K562 (cell line): Measurements from ENCODE around the gene GUCY2D. TPM values are rescaled to one million over a fixed set of nuclear protein-coding genes. Genes with fewer than 3 reads are reported as not detected.

Source experiments
- ATAC-seq: fragments of 200-7000 bp; cut with Tn5 transposase; 3 replicates; pipeline ENCODE4 v1.9.1; 2020; ENCODE audit warnings: moderate library complexity
- BruUV-seq: library from RNA; stranded (reverse); fragments of 400-500 nt; replicated peaks from 2 replicates; lab custom pipeline; 2021; lab: Mats Ljungman, UMichigan
- CTCF ChIA-PET: fragments of 300-600 bp; formaldehyde crosslinking; extraction: SDS; loops from one replicate; lab custom pipeline; 2021; ENCODE audit warnings: low intra/inter-chr PET ratio; lab: Yijun Ruan, JAX
- POLR2A ChIA-PET: fragments of 300-600, 350-650 bp; sonication (Branson Sonifier 250); formaldehyde crosslinking; extraction: SDS; loops from one replicate; lab custom pipeline; 2021; ENCODE audit warnings: antibody characterized with exemption, inconsistent platforms; lab: Yijun Ruan, JAX
- DNase-seq, 4 experiments: peaks; one replicate each; pipeline versions ENCODE4 v3.0.0 to v3.0.0-alpha.2; 2011 to 2018; ENCODE audit warnings: low spot score in 3 of 4, mixed read lengths in 3 of 4; ENCODE audit errors: extremely low read depth in 1 of 4
- FAIRE-seq: peaks from 2 replicates; lab custom pipeline; 2011; peaks lifted over from hg19 to GRCh38; lab: Jason Lieb, UNC
- H2AFZ ChIP-seq: 2 replicates; pipeline ENCODE4 v1.6.0; 2011; ENCODE audit warnings: low read depth, low read length, control low read depth, inconsistent platforms
- H3K27ac ChIP-seq: fragments of 200-600 bp; 3 replicates; pipeline ENCODE4 v1.8.0; 2011; ENCODE audit warnings: low read depth, mild to moderate bottlenecking, control low read depth, inconsistent platforms, low read length, moderate library complexity, mixed read lengths; ENCODE audit errors: extremely low read depth
- H3K27me3 ChIP-seq, 2 experiments: fragments of 300-600 bp in 1 of 2; 2 replicates in 1 of 2; 3 replicates in 1 of 2; pipeline versions ENCODE4 v1.6.0 to v1.8.0; 2011; ENCODE audit warnings: inconsistent platforms in 2 of 2, low read length in 2 of 2, mild to moderate bottlenecking in 1 of 2, mixed read lengths in 1 of 2, moderate library complexity in 1 of 2; ENCODE audit not compliant: control insufficient read depth in 2 of 2, insufficient read depth in 2 of 2
- H3K36me3 ChIP-seq: fragments of 300-600 bp; 3 replicates; pipeline ENCODE4 v1.8.0; 2011; ENCODE audit warnings: mild to moderate bottlenecking, low read length, inconsistent platforms; ENCODE audit not compliant: control insufficient read depth, insufficient read depth
- H3K4me1 ChIP-seq, 2 experiments: fragments of 200-600 bp in 1 of 2; replicated peaks in 1 of 2; 2 replicates in 1 of 2; 3 replicates in 1 of 2; pipeline versions ENCODE4 v1.5.1 to v1.8.0; 2011; ENCODE audit warnings: inconsistent platforms in 2 of 2, low read length in 2 of 2, mild to moderate bottlenecking in 1 of 2, mixed read lengths in 1 of 2, moderate library complexity in 1 of 2; ENCODE audit not compliant: control insufficient read depth in 2 of 2, insufficient read depth in 2 of 2
- H3K4me2 ChIP-seq: 2 replicates; pipeline ENCODE4 v1.6.1; 2011; ENCODE audit warnings: low read length, control low read depth, inconsistent platforms, mixed read lengths; ENCODE audit not compliant: insufficient read depth
- H3K4me3 ChIP-seq: fragments of 200-600 bp; sonication (generic), shearing (Covaris generic); 2 replicates; pipeline ENCODE4 v1.5.1; 2016; ENCODE audit warnings: control low read depth, inconsistent platforms
- H3K79me2 ChIP-seq: fragments of 200-600 bp; 3 replicates; pipeline ENCODE4 v1.8.0; 2011; ENCODE audit warnings: low read length, inconsistent platforms; ENCODE audit not compliant: control insufficient read depth, insufficient read depth
- H3K9ac ChIP-seq, 2 experiments: 2 replicates each; pipeline versions ENCODE4 v1.6.0 to v1.6.1; 2011; ENCODE audit warnings: low read depth in 2 of 2, low read length in 2 of 2, control low read depth in 1 of 2, inconsistent platforms in 1 of 2, mild to moderate bottlenecking in 1 of 2, mixed read lengths in 1 of 2; ENCODE audit not compliant: insufficient read depth in 1 of 2
- H3K9me1 ChIP-seq: one replicate; pipeline ENCODE4 v1.6.0; 2011; ENCODE audit warnings: inconsistent platforms, mild to moderate bottlenecking, low read length, moderate library complexity; ENCODE audit not compliant: control insufficient read depth, insufficient read depth
- H3K9me3 ChIP-seq: replicated peaks from 2 replicates; pipeline ENCODE4 v1.5.1; 2011; ENCODE audit warnings: low read depth, low read length, inconsistent platforms; ENCODE audit not compliant: control insufficient read depth, insufficient read depth
- H4K20me1 ChIP-seq: replicated peaks from 2 replicates; pipeline ENCODE4 v1.6.1; 2011; ENCODE audit warnings: low read length, inconsistent platforms, mixed read lengths; ENCODE audit not compliant: control insufficient read depth, insufficient read depth
- ATF1 ChIP-seq, 2 experiments: fragments of 450-650 bp in 1 of 2; IDR thresholded peaks; 2 replicates each; pipeline ENCODE4 v1.6.1; 2016; ENCODE audit warnings: missing compliant biosample characterization in 1 of 2, missing genetic modification characterization in 1 of 2
- CREB1 ChIP-seq, 2 experiments: sonication (generic) in 1 of 2; formaldehyde crosslinking in 1 of 2; IDR thresholded peaks; 2 replicates each; pipeline versions ENCODE4 v1.6.1 to v1.8.0; 2012 to 2022; ENCODE audit warnings: inconsistent platforms in 1 of 2, mild to moderate bottlenecking in 1 of 2, missing genetic modification reagents in 1 of 2, moderate library complexity in 1 of 2
- CREM ChIP-seq: IDR thresholded peaks from 2 replicates; pipeline ENCODE4 v1.6.1; 2014; ENCODE audit warnings: antibody characterized with exemption, low read depth
- ETS2 ChIP-seq: IDR thresholded peaks from 2 replicates; pipeline ENCODE4 v1.6.1; 2016; ENCODE audit warnings: borderline replicate concordance, missing genetic modification characterization, mild to moderate bottlenecking, moderate library complexity, missing compliant biosample characterization; ENCODE audit not compliant: poor library complexity, severe bottlenecking
- MITF ChIP-seq: IDR thresholded peaks from 2 replicates; pipeline ENCODE4 v1.6.1; 2014; ENCODE audit warnings: antibody characterized with exemption
- RBM34 ChIP-seq: fragments of 200-400 bp; formaldehyde crosslinking; IDR thresholded peaks from 2 replicates; pipeline ENCODE4 v1.6.1; 2018; ENCODE audit warnings: low read length, borderline replicate concordance; ENCODE audit not compliant: insufficient read depth
- SREBF1 ChIP-seq: fragments of 150-350 bp; IDR thresholded peaks from 2 replicates; pipeline ENCODE4 v1.6.1; 2014; ENCODE audit warnings: antibody characterized with exemption, low read depth, low read length, borderline replicate concordance
- XRCC5 ChIP-seq: fragments of 200-400 bp; formaldehyde crosslinking; IDR thresholded peaks from 2 replicates; pipeline ENCODE4 v1.6.1; 2017; ENCODE audit warnings: low read depth, mild to moderate bottlenecking, low read length
- ZEB2 ChIP-seq: fragments of 450-650 bp; IDR thresholded peaks from 2 replicates; pipeline ENCODE4 v1.6.1; 2016
- ZNF280B ChIP-seq: fragments of 250-450 bp; sonication (Bioruptor Pico); IDR thresholded peaks from 2 replicates; pipeline ENCODE4 v1.5.1; 2021; ENCODE audit warnings: mild to moderate bottlenecking
- ZNF398 ChIP-seq: fragments of 250-450 bp; sonication (Bioruptor Pico); IDR thresholded peaks from 2 replicates; pipeline ENCODE4 v1.8.0; 2021; ENCODE audit warnings: moderate library complexity, mild to moderate bottlenecking, inconsistent platforms
- ZNF740 ChIP-seq, 3 experiments: fragments of 200-800 bp in 1 of 3; sonication (Bioruptor generic) in 1 of 3; sonication (generic) in 1 of 3; formaldehyde crosslinking in 1 of 3; IDR thresholded peaks; 2 replicates each; pipeline versions ENCODE4 v1.6.1 to v1.8.0; 2016 to 2022; ENCODE audit warnings: mild to moderate bottlenecking in 2 of 3, missing compliant biosample characterization in 2 of 3, missing genetic modification characterization in 2 of 3, missing genetic modification reagents in 1 of 3
- WGBS: fragments of 100-300 bp; shearing (Covaris generic); methylation state at CpG from one replicate; pipeline ENCODE4 v1.1.6; 2016; ENCODE audit warnings: low coverage, mixed read lengths; ENCODE audit not compliant: insufficient coverage; ENCODE audit errors: missing lambda C conversion rate; 5-methylcytosine and 5-hydroxymethylcytosine counted together
- in situ Hi-C: fragments of 300-500 bp; cut with MboI; formaldehyde crosslinking; loops from 4 replicates; pipeline ENCODE4 v1.15.0; 2018; ENCODE audit warnings: inconsistent platforms, mixed read lengths
- intact Hi-C: fragments of 100-400 bp; cut with micrococcal nuclease; formaldehyde crosslinking; loops from 2 replicates; pipeline ENCODE4 v1.14.2; 2022
- polyA plus RNA-seq, 8 experiments: library from polyadenylated mRNA; depleted of rRNA in 4 of 8; stranded (reverse) in 5 of 8; unstranded in 3 of 8; fragments of >200 nt; fragmentation: Nextera tagmentation in 2 of 8; fragmentation: Illumina TruSeq in 1 of 8; extraction: Ambion mirVana in 2 of 8; extraction: Trizol in 1 of 8; gene quantifications; 2 replicates each; pipeline versions ENCODE4 v1.2.1 to v1.2.3, GENCODE V29; 2011 to 2014; ENCODE audit warnings: inconsistent platforms in 1 of 8, missing spikeins in 1 of 8
- total RNA-seq, 7 experiments: library from RNA; depleted of rRNA in 6 of 7; stranded (reverse); fragments of >200 nt in 6 of 7; fragmentation: Illumina TruSeq in 2 of 7; extraction: Trizol in 2 of 7; gene quantifications; 2 replicates each; pipeline versions ENCODE4 v1.2.1 to v1.2.3, GENCODE V29; 2011 to 2021; ENCODE audit warnings: low replicate concordance in 1 of 7

The GUCY2D gene
- total and polyA plus RNA-seq, 9 of the 15 experiments (the other 6 are each of a cell fraction or from before 2014, with no cell fraction given) = 0.05 TPM; not detected in 8

- Histone ChIP-seq H3K79me2 (no peaks in the 10 kb centered on the region), H3K9ac (no peak overlapping the region), H3K4me1 (no peaks in the 10 kb centered on the region; a peak in 1 of 5 replicates), H3K27ac (no peak overlapping the region), H3K27me3 (peaks cover 7 to 12% of the 10 kb centered on the region in 2 experiments; a peak in 3 of 5 replicates), H3K36me3 (no peaks in the 10 kb centered on the region), H2AFZ (no peak overlapping the region), H3K4me2 (no peak overlapping the region), H3K9me3 (no peaks in the 10 kb centered on the region), H3K4me3 (no peak overlapping the region), H3K9me1 (no peaks in the 10 kb centered on the region), H4K20me1 (no peaks in the 10 kb centered on the region)
- ATAC-seq (no peak), DNase-seq (no peak), FAIRE-seq (no peak)
- in situ Hi-C loops (loop anchor here (25.0 kb wide), 2 partner anchors 734 to 934 kb away; partner anchors contain the start of gene MFSD6L), intact Hi-C loops (loop anchor here (10.0 kb wide), 1 partner anchor 59 kb away; no protein-coding TSS in a partner anchor)
- no peak for TF ChIP-seq ZNF280B (CRISPR knock-in tag)
- TF ChIP-seq ZNF398 (CRISPR knock-in tag) = no peak
- no peak for TF ChIP-seq MITF
- no peak for TF ChIP-seq ZNF740 (CRISPR knock-in tag; IDR thresholded peaks at IDR 0.05)
- TF ChIP-seq ZNF740 (tag; IDR thresholded peaks at IDR 0.05) = no peak
- no peak for TF ChIP-seq ZEB2
- no peak for TF ChIP-seq XRCC5
- TF ChIP-seq ATF1 (CRISPR knock-in tag; IDR thresholded peaks at IDR 0.05) = no peak
- peak; percentile 69 for TF ChIP-seq ATF1 (tag; IDR thresholded peaks at IDR 0.05)
- TF ChIP-seq RBM34 = no peak
- TF ChIP-seq CREB1 (IDR thresholded peaks at IDR 0.05) = 0 out of 2 replicates have a peak, but pooled peaks have one; percentile 39
- peak; percentile 46; the same call in 1 of the 2 replicates for TF ChIP-seq CREB1 (CRISPR knock-in tag; IDR thresholded peaks at IDR 0.05)
- TF ChIP-seq ETS2 (tag) = no peak
- peak; percentile 40; the same call in 1 of the 2 replicates for TF ChIP-seq CREM
- TF ChIP-seq SREBF1 = no peak
- POLR2A ChIA-PET = no interaction called here
- BruUV-seq = no TSS peak
- CTCF ChIA-PET = no interaction called here
- 50% methylated on average over 7 of the region's 7 CpGs for WGBS
Measured at GRCh38 chr17:8053600-8053999, 51.2 kb downstream of the GUCY2D start.
